Mucosa of stomach (tissue), 1 donor: ENCODE results near the gene UBE2I.
"Not testable (repeated sequence)": the region's sequence is repeated elsewhere in the genome, so short reads cannot be mapped to it uniquely, and the experiment has no call there.

ENCODE experiments used
- H3K27me3 ChIP-seq: one replicate; pipeline ENCODE4 v1.7.0; 2013; ENCODE audit warnings: mild to moderate bottlenecking, low read length; ENCODE audit not compliant: control insufficient read depth, insufficient read depth
- H3K36me3 ChIP-seq: one replicate; pipeline ENCODE4 v1.7.0; 2013; ENCODE audit warnings: low read length; ENCODE audit not compliant: control insufficient read depth, insufficient read depth
- H3K4me1 ChIP-seq: one replicate; pipeline ENCODE4 v1.7.0; 2013; ENCODE audit warnings: mild to moderate bottlenecking, low read length; ENCODE audit not compliant: control insufficient read depth, insufficient read depth
- H3K4me3 ChIP-seq: one replicate; pipeline ENCODE4 v1.7.0; 2013; ENCODE audit warnings: low read length
- H3K9ac ChIP-seq: one replicate; pipeline ENCODE4 v1.7.0; 2013; ENCODE audit warnings: mild to moderate bottlenecking, low read length, moderate library complexity
- H3K9me3 ChIP-seq: one replicate; pipeline ENCODE4 v1.7.0; 2013; ENCODE audit warnings: mild to moderate bottlenecking, low read length, moderate library complexity; ENCODE audit not compliant: control insufficient read depth
- donor health status: Pancreatic carcinoma.

Gene UBE2I

DNA sequence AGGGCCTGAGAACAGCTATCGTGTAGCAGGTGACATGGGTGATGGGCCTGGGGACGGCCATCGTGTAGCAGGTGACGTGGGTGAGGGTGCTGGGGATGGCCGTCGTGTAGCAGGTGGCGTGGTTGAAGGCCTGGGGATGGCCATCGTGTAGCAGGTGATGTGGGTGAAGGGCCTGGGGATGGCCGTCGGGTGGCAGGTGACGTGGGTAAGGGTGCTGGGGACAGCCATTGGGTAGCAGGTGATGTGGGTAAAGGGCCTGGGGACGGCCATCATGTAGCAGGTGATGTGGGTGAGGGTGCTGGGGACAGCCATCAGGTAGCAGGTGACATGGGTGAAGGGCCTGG, 38.1 kb upstream of the UBE2I start:
- no peak overlapping the region for H3K4me3 ChIP-seq
- H3K4me1 ChIP-seq: peaks cover 7% of the 10 kb centered on the region
- H3K27me3 ChIP-seq: peaks cover 9% of the 10 kb centered on the region
- H3K9ac ChIP-seq: no peak overlapping the region
- no peaks in the 10 kb centered on the region for H3K36me3 ChIP-seq
- no peaks in the 10 kb centered on the region for H3K9me3 ChIP-seq

DNA sequence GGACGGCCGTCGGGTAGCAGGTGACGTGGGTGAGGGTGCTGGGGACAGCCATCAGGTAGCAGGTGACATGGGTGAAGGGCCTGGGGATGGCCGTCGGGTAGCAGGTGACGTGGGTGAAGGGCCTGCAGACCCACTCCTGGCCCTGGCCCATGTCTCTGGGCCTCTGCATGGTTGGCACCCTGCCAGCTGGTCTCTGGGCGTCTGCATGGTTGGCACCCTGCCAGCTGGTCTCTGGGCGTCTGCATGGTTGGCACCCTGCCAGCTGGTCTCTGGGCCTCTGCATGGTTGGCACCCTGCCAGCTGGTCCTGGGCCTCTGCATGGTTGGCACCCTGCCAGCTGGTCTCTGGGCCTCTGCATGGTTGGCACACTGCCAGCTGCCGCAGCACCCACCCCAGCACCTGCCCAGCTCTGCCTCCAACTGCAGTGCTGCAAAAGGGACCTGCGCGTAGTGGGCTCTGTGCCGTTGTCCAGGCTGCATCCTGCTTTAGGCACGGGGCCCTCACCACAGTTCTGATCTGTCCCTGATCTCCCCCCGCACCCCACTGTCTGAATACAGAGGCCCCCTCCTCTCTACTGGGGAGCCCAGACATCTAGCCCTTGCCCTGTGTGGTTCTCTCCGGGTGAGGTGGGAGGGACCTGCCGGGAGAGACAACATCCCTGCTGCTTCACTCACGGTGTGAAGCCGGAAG, 37.6 kb upstream of the UBE2I start:
- H3K36me3 ChIP-seq, H3K9ac ChIP-seq, H3K4me3 ChIP-seq, H3K4me1 ChIP-seq, H3K27me3 ChIP-seq, H3K9me3 ChIP-seq: not testable (repeated sequence)

DNA sequence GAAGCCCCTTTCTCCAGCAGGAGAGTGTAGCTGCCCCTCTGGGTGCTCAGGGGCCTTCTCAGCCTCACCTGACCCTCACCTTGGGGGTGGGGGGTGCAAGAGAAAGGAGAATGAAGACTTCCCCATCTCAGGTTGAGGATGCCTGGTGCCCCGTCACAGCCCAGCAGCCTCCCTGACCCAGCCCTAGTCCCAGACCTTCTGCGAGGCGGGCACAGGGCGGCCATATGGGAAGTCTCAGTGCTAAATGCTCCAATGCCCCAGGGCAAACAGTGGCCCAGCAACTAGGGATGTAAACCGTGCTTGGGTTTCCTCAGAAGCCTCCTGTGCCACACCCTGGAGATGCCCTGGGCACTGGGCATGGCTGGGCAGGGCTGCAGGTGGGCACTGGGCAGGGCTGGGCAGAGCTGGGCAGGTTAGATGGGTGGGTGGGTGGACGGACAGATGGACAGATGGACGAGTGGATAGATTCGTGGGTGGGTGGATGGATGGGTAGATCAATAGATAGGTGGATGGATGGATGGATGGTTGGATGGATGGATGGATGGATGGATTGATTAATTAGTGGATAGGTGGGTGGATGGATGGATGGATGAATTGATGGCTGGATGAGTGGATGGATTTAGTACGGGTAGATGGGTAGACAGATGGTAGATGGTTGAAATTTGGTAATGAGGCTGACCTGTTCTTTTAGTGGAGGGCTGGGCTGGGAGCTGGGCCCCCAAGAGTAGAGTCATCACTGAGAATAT, 36.8 kb upstream of the UBE2I start:
- peaks cover 15% of the 10 kb centered on the region for H3K27me3 ChIP-seq
- peaks cover 7% of the 10 kb centered on the region for H3K4me1 ChIP-seq
- no peak overlapping the region for H3K4me3 ChIP-seq
- H3K9ac ChIP-seq: no peak overlapping the region
- H3K36me3 ChIP-seq: no peaks in the 10 kb centered on the region
- H3K9me3 ChIP-seq: no peaks in the 10 kb centered on the region

DNA sequence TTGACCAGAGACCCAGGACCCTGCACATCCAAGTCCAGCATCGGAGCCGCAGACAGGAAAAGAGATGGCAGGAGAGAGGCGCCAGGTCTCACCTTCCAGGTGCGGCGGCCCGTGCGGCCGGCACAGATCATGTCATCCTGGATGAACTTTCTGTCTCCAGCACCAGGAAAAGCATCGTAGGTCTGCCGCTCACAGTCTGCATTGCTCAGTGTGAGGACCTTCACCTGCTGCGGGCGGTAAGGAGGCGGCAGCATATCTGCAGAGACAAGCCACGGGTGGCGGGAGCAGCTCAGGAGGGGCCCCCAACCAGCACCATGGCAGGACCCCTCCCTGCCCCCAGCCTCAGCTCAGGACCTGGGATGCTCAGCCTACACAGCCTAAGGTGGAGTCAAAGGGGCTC, 35.6 kb upstream of the UBE2I start:
- H3K27me3 ChIP-seq: peaks cover 18% of the 10 kb centered on the region
- H3K4me1 ChIP-seq: peaks cover 7% of the 10 kb centered on the region
- H3K4me3 ChIP-seq: no peak overlapping the region
- H3K9ac ChIP-seq: no peak overlapping the region
- H3K9me3 ChIP-seq: no peaks in the 10 kb centered on the region
- no peaks in the 10 kb centered on the region for H3K36me3 ChIP-seq

DNA sequence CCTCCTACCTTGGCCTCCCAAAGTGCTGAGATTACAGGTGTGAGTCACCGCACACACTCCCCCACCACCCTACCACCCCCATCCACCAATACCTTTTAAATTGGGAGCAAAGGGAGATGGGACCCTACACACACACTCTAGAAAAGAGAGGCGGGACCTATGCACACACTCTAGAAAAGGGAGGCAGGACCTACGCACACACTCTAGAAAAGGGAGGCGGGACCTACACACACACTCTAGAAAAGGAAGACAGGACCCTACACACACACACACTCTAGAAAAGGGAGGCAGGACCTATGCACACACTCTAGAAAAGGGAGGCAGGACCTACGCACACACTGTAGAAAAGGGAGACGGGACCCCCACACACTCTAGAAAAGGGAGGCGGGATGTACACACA, 34.7 kb upstream of the UBE2I start:
- no peak overlapping the region for H3K9ac ChIP-seq
- H3K36me3 ChIP-seq: no peaks in the 10 kb centered on the region
- peaks cover 21% of the 10 kb centered on the region for H3K27me3 ChIP-seq
- H3K4me3 ChIP-seq: no peak overlapping the region
- peaks cover 7% of the 10 kb centered on the region for H3K4me1 ChIP-seq
- H3K9me3 ChIP-seq: no peaks in the 10 kb centered on the region

DNA sequence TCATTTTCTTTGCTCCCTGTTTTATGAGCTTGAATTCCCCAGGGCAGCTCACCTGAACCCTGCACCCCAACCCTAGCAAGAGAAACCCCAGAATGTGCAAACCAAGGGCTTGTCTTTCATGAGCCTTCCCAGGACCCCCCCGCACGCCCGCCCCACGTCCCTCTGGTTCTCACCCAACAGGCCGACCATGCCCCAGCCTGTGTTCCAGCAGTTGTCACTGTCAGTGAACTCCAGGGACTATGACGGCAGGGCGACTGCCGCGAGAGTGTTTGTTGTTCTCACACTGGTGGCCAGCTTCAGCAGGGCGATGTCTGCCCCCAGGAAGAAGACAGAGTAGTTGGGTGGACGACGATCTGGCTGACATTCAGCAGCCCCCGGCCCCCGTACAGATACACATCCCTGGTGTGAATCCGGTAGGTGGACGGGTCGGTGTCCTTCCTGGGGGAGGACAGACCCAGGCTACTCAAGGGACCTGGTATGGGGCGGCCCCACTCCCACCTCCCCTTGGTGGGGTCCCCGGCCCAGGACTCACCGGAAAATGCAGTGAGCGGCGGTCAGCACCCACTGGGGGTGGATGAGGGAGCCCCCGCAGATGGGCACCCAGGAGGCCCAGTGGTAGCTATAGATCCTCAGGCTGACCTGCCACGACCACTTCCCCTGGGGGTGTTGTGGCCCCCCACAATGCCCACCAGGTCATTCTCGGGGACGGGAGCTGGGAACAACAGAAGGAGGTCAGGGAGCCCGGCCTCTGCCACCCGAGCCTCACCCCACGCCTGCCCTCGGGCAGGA, 33.5 kb upstream of the UBE2I start:
- Histone ChIP-seq H3K9me3 (no peaks in the 10 kb centered on the region), H3K4me3 (no peak overlapping the region), H3K4me1 (peaks cover 7% of the 10 kb centered on the region), H3K36me3 (no peaks in the 10 kb centered on the region), H3K9ac (no peak overlapping the region), H3K27me3 (peaks cover 22% of the 10 kb centered on the region)

DNA sequence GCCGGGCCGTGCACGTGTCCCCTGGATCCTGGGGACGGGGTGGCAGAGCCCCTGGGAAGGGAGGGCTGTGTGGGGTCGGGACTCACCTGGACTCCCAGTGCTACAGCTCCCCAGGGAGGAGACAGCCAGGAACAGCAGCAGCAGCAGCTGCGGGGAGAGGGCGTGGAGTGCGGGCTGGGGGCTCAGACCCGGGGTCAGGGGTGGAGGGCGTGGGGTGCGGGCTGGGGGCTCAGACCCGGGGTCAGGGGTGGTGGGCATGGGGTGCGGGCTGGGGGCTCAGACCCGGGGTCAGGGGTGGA, 32.9 kb upstream of the UBE2I start:
- H3K9ac ChIP-seq: no peak overlapping the region
- no peaks in the 10 kb centered on the region for H3K9me3 ChIP-seq
- peaks cover 7% of the 10 kb centered on the region for H3K4me1 ChIP-seq
- no peak overlapping the region for H3K4me3 ChIP-seq
- no peaks in the 10 kb centered on the region for H3K36me3 ChIP-seq
- peaks cover 22% of the 10 kb centered on the region for H3K27me3 ChIP-seq

DNA sequence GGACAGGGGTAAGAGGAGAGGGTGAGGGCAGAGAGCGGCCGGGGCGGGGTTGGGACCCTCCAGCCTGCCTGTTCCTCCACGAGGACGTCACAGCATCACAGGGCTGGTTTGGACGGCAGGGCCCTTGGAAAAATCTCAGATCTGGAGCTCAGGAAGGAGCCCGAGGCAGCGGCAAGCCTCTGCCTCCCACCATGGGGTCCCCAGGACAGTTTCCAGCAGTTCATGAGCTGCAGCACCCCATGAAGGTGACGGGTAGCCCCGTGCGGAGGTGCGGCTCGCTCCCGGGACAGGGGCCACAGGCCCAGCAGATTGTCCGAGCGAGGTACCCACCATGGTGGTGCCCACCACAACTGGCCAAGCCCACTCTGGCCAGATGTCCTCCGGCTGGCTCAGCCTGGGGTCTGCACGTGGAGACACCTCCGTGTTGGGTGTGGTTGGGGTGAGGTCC, 32.3 kb upstream of the UBE2I start:
- no peaks in the 10 kb centered on the region for H3K9me3 ChIP-seq
- H3K9ac ChIP-seq: no peak overlapping the region
- peaks cover 3% of the 10 kb centered on the region for H3K4me1 ChIP-seq
- no peak overlapping the region for H3K4me3 ChIP-seq
- no peaks in the 10 kb centered on the region for H3K36me3 ChIP-seq
- H3K27me3 ChIP-seq: peaks cover 22% of the 10 kb centered on the region

DNA sequence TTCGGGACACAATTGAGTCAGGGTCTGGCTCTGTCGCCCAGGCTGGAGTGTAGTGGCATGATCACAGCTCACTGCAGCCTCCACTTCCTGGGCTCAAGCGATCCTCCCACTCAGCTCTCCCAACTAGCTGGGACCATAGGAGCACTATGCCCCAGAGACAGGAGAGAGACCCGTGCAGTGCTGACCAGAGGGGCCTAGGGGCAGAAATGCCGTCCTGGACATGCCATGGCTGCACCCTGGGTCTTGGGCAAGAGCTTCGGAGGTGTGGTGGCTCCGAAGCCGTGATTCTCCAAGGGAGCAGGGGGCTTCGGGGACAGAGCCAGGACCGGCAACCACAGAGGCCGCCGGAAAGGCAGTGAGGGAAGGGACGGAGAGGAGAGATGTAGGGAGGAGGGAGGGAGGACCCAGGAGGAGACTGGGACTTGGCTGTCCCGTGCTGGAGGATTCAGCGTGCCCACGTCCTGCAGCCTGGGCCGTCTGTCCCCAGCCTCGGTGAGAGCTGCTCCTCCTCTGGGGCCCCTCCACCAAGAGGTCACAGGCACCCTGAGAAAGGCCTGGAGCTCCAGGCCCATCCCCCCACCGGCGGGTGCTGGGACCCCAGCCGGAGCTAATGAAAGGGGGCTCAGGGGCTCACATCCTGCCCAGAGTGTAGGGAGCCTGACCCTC, 31.7 kb upstream of the UBE2I start:
- H3K9ac ChIP-seq: no peak overlapping the region
- peaks cover 22% of the 10 kb centered on the region for H3K27me3 ChIP-seq
- no peaks in the 10 kb centered on the region for H3K36me3 ChIP-seq
- H3K4me1 ChIP-seq: no peaks in the 10 kb centered on the region
- no peak overlapping the region for H3K4me3 ChIP-seq
- H3K9me3 ChIP-seq: no peaks in the 10 kb centered on the region

DNA sequence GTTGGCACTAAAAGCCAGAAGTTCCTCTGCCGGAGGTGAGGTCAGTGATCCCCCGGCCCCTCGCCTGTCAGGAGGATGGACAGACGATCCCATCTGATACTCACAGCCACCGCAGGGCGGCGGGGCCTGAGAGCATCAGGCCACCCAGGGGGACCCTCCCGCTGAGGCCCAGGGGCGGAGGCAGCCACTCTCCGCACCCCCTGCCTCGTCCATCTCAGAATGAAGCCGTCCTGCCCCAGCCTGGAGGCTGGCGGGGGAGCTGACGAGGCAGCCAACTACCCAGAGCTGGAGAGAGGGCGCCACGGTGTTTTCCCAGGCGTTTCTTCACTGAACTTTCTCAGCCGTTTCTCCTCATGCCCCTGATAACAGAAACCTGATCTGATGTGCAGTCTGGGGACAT, 31.0 kb upstream of the UBE2I start:
- no peak overlapping the region for H3K4me3 ChIP-seq
- H3K36me3 ChIP-seq: no peaks in the 10 kb centered on the region
- no peaks in the 10 kb centered on the region for H3K9me3 ChIP-seq
- no peaks in the 10 kb centered on the region for H3K4me1 ChIP-seq
- H3K9ac ChIP-seq: no peak overlapping the region
- H3K27me3 ChIP-seq: peaks cover 19% of the 10 kb centered on the region

DNA sequence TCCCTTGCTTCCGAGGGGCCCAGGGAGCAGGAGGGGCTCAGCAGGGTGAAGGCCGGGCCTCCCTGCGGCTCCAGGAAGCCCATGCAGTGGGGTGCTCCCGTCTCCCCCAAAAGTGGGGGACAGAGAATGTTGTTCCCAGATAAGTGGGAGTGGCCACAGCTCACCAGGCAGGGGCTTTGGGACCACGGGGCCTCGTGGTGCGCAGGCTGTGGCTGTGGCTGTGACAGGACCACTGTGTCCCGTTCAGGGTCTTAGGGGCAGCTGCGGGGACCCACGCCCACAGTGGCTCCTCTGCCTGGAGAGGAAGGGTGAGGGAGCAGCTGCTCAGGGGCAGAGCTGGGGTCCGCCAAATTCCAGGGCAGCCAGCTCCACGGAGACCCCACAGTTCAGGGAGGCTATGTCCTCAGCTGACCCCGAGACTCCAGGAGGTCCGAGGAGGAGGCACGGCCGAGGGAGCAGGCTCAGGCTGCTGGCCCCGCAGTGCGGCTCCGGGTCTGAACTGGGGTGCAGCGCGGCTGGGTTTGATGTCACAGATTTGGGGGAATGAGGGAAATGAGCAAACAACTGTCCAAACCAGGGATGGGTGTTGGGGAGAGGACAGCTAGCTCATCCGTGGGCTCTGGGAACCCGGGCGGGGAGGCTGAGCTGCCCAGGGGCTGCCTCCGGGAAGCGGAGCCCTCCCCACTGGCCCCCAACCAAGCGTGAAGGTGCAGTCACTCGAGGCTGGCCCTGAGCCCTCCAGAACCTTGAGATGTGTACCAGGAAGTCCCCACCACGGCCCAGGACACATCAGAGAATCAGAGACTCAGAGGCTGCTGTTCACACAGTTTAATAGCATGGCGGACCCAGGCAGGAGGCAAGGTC, 30.1 kb upstream of the UBE2I start:
- Histone ChIP-seq H3K9me3 (no peaks in the 10 kb centered on the region), H3K27me3 (peaks cover 25% of the 10 kb centered on the region), H3K36me3 (no peaks in the 10 kb centered on the region), H3K4me3 (no peak overlapping the region), H3K9ac (no peak overlapping the region), H3K4me1 (no peaks in the 10 kb centered on the region)
